Stimulated activated naive CD8-positive, alpha-beta T cell treated with anti-CD3 and anti-CD28 coated beads, Interleukin-15, amount 100 ng/mL, for 72 hours (primary cell): ENCODE results near the gene CDK5R1.

Experiments used
- ATAC-seq: fragments of 150-1000 bp; cut with Tn5 transposase; 2 replicates; pipeline ENCODE4 v1.10.0; 2021; ENCODE audit warnings: mild to moderate bottlenecking, moderate library complexity
- DNase-seq, 2 donors: peaks; one replicate each; pipeline ENCODE4 v3.0.0; 2021 to 2022
- H3K27ac Mint-ChIP-seq, 2 donors: one replicate each; pipeline ENCODE4 v1.8.0; 2022; ENCODE audit warnings: mild to moderate bottlenecking in 2 of 2, mixed read lengths in 2 of 2, moderate library complexity in 2 of 2
- H3K27me3 Mint-ChIP-seq: one replicate; pipeline ENCODE4 v1.8.0; 2022; ENCODE audit warnings: mixed read lengths
- H3K4me1 Mint-ChIP-seq: one replicate; pipeline ENCODE4 v1.8.0; 2022; ENCODE audit warnings: mild to moderate bottlenecking, mixed read lengths
- H3K4me3 Mint-ChIP-seq, 2 donors: one replicate each; pipeline ENCODE4 v1.8.0; 2022; ENCODE audit warnings: mild to moderate bottlenecking in 2 of 2, mixed read lengths in 2 of 2, moderate library complexity in 1 of 2
- H3K9me3 Mint-ChIP-seq, 2 donors: one replicate each; pipeline ENCODE4 v1.8.0; 2022; ENCODE audit warnings: mixed read lengths in 2 of 2

CDK5R1 gene

GRCh38 chr17:32533296-32533695 is 46.5 kb downstream of the CDK5R1 start:
- Mint-ChIP-seq H3K27ac (no peak overlapping the region), H3K4me1 (peaks cover 30% of the 10 kb centered on the region)

DNA sequence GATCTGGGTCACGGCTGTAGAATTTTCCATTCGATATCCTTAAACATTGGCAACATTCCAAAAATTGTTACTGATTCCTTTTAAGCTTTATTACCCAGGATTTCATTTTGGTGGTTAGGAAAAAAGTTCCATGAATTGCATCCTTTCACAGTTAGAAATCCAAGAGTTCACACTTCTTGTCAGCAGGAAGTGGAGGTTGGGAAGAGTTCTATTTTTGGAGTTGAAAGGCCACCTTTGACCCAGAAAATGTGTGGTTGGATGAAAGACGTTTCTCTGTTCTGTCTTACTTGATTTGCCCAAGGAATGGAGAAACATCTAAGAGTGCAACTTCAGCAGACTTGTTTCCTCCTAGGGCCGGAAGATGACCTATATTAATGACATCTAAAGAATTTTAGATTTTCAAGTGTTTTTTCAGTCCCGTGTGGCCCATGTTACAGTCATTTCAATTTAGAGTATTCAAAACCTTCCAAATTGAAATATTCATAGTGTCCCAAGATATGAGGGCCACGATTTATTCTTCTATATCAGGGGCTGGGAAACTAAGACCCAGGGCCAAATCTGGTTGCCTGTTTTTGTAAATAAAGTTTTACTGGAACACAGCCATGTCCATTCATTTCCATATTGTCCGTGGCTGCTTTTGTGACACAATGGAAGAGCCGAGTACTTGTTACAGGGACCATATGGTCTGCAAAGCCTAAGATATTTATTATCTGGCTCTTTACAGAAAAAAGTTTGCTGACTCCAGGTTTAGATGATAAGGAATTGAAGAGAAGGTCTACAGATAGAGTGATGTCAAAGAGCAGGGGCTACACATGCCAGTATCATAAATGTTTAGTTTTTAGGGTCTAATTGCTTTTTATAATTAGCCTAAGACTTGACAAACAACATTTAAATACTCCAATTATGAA is 50.2 kb downstream of the CDK5R1 start:
- no peak for DNase-seq
- Mint-ChIP-seq H3K27ac (peak overlapping the region in 1 of 2 donors; percentile 57), H3K4me1 (peaks cover 13% of the 10 kb centered on the region), H3K27me3 (no peaks in the 10 kb centered on the region), H3K4me3 (no peak overlapping the region), H3K9me3 (peaks cover 0 to 8% of the 10 kb centered on the region in 2 donors)
- no peak for ATAC-seq

More at GRCh38 chr17:32533296-32533695, 46.5 kb downstream of the CDK5R1 start:
- H3K4me3 Mint-ChIP-seq: no peak overlapping the region
- no peaks in the 10 kb centered on the region for H3K27me3 Mint-ChIP-seq
- no peak for ATAC-seq
- peaks cover 0 to 8% of the 10 kb centered on the region in 2 donors for H3K9me3 Mint-ChIP-seq
- DNase-seq: no peak
